Central memory CD4-positive, alpha-beta T cell (primary cell): ENCODE results near the gene CCDC138.
A peak's percentile ranks its signal among the peaks of the same experiment; 100 is the strongest.
"Not testable (repeated sequence)": the region's sequence is repeated elsewhere in the genome, so short reads cannot be mapped to it uniquely, and the experiment has no call there.

Experiments
- DNase-seq: peaks from one replicate; pipeline ENCODE4 v3.0.0; 2022
- total RNA-seq, 3 experiments: gene quantifications; one replicate each; lab custom pipeline; 2026; lab: John Stamatoyannopoulos, UW

Gene CCDC138, protein sequence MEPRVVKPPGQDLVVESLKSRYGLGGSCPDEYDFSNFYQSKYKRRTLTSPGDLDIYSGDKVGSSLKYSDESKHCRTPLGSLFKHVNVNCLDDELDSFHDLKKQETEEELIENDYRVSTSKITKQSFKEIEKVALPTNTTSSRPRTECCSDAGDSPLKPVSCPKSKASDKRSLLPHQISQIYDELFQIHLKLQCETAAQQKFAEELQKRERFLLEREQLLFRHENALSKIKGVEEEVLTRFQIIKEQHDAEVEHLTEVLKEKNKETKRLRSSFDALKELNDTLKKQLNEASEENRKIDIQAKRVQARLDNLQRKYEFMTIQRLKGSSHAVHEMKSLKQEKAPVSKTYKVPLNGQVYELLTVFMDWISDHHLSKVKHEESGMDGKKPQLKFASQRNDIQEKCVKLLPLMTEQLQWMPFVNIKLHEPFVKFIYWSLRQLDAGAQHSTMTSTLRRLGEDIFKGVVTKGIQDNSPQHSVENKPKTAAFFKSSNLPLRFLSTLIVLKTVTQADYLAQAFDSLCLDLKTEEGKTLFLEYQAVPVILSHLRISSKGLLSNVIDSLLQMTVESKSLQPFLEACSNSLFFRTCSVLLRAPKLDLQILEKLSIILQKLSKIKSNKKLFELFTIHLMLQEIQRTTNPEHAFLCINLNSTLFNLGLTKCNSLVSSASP
- 9.2 to 15.9 (median 10.6) reads per million in 3 experiments for total RNA-seq

DNA sequence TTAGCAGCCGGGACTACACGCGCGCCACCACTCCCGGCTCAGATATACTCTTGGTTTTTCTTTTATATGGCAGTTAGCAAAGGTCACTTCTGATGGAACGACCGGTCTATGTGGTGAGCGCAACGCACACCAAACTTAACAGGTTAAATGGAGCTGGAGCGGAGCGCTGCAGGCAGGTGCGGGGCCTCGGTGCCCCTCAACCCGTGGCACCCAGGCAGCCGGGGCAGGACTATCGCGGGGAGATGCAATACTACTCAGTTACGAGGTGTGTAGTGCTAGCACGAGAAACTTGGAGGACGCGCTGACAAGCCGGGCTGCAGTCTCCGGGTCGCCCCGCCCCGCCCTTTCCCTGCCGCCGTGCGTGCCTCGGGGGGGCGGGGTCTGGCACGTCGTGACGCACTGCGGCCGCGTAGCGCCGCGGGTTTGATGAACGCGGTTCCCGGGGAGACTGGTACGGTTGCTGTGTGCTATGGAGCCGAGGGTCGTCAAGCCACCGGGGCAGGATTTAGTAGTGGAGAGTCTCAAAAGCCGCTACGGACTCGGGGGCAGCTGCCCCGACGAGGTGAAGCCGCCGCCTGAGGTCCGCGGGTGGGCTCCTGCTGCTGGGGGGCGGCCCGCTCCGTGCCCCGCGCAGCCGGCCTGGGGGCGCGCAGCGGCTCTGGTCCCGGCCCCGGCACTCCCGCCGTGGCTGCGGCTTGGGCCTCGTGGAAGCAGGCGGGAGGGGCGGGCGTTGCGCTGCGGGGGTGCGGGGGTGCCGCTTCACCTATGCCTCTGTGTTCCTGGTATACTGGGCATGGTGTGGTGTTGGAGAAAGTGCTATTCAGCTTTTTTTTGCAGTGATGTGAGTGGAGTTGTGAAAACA is at the start of gene CCDC138:
CCDC138 (plus strand) TSS at position 418 of the 862 bp plus-strand sequence; CDS start at position 470, 52 bp downstream.
- DNase-seq: peak; percentile 89

DNA sequence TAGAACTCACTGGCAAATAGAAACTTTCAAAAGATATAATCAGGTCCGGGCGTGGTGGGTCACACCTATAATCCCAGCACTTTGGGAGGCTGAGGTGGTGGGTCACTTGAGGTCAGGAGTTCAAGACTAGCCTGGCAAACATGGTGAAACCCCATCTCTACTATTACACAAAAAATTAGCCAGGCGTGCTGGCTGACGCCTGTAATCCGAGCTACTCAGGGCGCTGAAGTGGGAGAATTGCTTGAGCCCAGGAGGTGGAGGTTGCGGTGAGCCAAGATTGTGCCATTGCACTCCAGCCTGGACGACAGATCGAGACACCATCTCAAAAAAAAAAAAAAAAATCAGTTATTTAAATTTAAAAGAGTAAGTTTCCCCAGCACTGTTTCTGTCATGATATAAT is 28.6 kb upstream of the CCDC138 start:
- not testable (repeated sequence) for DNase-seq

DNA sequence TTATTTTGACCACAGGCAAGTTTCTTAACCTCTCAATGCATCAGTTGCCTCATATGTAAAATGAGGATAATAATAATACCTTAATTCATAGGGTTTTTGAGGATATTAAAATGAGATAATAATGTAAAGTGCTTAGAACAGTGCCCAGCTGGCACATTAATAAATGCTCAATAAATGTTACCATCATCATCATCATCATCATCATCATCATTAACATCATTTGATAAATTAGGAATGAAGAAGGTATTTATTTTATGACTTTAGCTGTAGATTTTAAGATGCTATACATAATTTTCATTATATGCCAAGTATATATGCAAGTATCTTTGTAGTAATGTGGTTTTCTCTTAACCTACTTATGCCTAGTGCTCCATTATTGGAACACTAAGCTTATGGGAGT is 24.0 kb upstream of the CCDC138 start:
- DNase-seq: not testable (repeated sequence)

DNA sequence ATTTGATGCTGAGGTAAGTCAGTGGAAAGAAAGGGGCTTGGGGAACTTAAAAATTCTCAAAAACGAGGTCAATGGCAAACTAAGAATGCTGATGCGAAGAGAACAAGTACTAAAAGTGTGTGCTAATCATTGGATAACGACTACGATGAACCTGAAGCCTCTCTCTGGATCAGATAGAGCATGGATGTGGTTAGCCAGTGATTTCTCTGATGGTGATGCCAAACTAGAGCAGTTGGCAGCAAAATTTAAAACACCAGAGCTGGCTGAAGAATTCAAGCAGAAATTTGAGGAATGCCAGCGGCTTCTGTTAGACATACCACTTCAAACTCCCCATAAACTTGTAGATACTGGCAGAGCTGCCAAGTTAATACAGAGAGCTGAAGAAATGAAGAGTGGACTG is 19.9 kb upstream of the CCDC138 start:
- not testable (repeated sequence) for DNase-seq

DNA sequence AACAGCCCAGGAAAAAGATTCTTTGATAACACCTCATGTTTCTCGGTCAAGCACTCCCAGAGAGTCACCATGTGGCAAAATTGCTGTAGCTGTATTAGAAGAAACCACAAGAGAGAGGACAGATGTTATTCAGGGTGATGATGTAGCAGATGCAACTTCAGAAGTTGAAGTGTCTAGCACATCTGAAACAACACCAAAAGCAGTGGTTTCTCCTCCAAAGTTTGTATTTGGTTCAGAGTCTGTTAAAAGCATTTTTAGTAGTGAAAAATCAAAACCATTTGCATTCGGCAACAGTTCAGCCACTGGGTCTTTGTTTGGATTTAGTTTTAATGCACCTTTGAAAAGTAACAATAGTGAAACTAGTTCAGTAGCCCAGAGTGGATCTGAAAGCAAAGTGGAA is 18.7 kb upstream of the CCDC138 start:
- DNase-seq: not testable (repeated sequence)

DNA sequence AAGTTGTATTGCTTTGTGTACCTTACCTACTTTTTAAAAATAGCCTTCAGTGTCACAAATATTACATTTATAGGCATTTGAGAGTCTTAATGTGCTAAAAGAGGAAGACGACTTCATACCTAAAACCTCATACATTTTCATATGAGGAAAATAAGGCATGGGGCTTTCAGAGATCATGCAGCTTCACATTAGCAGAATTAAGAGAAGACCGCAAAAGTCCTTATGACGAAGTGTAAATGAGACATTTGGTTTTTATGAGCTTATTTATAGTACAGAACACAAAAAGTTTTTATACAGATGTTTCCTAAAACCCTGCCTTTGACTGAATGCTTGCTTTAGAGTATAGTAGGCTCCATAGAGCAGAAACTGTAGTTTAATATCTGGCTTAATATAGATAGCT is 10.1 kb upstream of the CCDC138 start:
- no peak for DNase-seq

GRCh38 chr2:108778857-108779256 is 7.7 kb upstream of the CCDC138 start:
- DNase-seq: no peak

DNA sequence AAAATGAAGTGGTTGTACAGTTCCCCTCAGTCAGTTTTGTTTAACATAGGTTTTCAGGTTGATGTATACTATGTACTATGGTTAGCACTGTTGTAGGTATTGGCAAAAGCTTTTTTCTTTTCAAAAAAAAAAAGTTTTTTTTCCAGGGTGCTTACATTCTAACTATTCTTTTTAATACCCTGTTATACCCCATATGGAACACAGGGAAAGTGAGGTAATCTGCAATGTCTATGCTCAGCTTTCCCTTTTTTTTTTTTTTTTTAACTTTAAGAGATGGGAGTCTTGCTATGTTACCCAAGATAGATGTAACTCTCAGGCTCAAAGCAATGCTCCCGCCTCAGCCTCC is 590 bp upstream of the CCDC138 start:
- no peak for DNase-seq

DNA sequence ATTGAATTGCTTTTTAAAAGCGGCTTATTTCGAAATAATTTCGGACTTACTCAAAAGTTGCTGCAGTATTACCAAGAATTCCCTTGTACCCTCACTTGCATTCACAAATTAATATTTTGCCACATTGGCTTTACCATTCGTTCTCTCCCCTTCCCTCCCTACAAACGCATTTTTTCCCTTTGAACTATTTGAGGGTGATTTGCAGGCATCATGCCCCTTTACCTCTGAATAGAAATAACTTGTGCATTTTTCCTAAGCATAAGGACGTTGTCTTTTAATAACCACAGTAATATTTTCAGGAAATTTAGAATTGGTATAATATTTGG is 608 bp downstream of the CCDC138 start:
- DNase-seq: no peak

- no peak for DNase-seq
Measured at GRCh38 chr2:108803045-108803736, 16.6 kb downstream of the CCDC138 start.

- no peak for DNase-seq
Measured at GRCh38 chr2:108805032-108805431, 18.5 kb downstream of the CCDC138 start.

- DNase-seq: no peak
Measured at GRCh38 chr2:108805782-108806181, 19.2 kb downstream of the CCDC138 start.

- no peak for DNase-seq
Measured at GRCh38 chr2:108806371-108807113, 20.0 kb downstream of the CCDC138 start.

DNA sequence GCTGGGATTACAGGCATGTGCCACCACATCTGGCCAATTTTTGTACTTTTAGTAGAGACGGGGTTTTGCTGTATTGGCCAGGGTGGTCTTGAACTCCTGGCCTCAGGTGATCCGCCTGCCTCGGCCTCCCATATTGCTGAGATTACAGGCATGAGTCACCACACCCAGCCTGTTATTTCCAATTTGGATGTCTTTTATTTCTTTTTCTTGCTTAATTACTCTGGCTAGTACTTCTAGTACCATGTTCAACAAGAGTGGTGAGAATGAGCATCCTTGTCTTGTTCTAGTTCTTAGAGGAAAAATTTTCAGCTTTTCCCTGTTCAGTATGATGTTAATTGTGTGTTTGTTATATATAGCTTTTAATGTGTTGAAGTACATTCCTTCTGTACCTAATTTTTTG is 23.4 kb downstream of the CCDC138 start:
- DNase-seq: no peak

- no peak for DNase-seq
Measured at GRCh38 chr2:108810993-108811957, 24.7 kb downstream of the CCDC138 start.

DNA sequence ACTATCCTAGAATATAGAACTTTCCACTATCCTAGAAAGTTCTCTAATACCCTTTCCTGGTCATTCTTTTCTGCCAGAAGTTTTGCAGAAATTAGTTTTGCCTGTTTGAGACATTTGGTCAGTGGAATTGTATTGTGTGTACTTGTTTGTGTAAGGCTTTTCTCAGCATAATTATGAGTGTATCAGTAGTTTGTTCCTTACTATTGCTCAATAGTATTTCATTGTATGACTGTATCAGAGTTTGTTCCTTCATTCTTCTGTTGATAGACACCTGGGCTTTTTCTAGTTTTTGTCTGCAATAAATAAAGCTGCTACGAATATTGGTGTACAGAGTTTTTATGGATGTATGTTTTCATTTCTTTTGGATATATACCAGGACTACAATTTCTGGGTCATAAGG is 27.2 kb downstream of the CCDC138 start:
- DNase-seq: no peak

- DNase-seq: no peak
Measured at GRCh38 chr2:108820482-108820881, 33.9 kb downstream of the CCDC138 start.

GRCh38 chr2:108823286-108823685 is 36.7 kb downstream of the CCDC138 start:
- DNase-seq: no peak

DNA sequence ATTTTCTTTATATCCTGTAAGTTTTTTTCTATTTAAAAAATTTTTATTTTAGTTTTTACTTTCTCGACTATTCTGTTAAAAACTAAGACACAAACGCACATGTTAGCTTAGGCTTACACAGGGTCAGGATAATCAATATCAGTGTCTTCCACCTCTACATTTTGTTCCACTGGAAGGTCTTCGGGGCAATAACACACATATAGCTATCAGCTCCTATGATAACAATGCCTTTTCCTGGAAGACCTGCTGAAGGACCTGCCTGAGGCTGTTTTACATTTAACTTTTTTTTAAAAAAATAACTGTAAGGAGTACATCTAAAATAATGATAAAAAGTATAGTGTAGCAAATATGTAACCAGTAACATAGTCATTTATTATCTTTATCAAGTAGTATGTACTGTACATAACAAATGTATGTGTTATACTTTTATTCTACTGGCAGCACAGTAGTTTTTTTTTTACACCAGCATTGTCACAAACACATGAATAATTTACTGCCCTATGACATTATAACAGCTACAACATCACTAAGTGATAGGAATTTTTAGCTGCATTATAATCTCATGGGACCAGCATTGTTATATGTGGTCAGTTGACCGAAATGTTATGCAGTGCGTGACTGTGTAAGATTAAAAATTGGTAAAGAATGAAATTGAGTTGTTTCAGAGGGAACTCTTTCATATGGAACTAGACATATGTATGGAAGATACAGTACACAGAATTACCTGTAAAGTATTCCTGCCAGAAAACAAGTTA is 37.9 kb downstream of the CCDC138 start:
- no peak for DNase-seq

- DNase-seq: no peak
Measured at GRCh38 chr2:108825254-108825653, 38.7 kb downstream of the CCDC138 start.
